Esophagus squamous epithelium (tissue), 4 donors: ENCODE data around the gene CFAP20.

ENCODE experiments used
- POLR2A ChIP-seq, 4 donors: fragments of 450-650 bp; IDR thresholded peaks; one replicate each; pipeline ENCODE4 v1.6.1; 2017; ENCODE audit warnings: antibody characterized with exemption in 4 of 4, mild to moderate bottlenecking in 4 of 4, moderate library complexity in 3 of 4
- TF ChIP-seq, protein P1 (sequence below), 6 experiments: fragments of 450-650 bp in 4 of 6; fragments of 200-600 bp in 2 of 6; sonication (generic) in 2 of 6; IDR thresholded peaks; one replicate each; pipeline ENCODE4 v1.5.1; 2016 to 2019; ENCODE audit warnings: antibody characterized with exemption in 6 of 6, mild to moderate bottlenecking in 4 of 6, moderate library complexity in 4 of 6

- TF ChIP-seq, protein P1, sequence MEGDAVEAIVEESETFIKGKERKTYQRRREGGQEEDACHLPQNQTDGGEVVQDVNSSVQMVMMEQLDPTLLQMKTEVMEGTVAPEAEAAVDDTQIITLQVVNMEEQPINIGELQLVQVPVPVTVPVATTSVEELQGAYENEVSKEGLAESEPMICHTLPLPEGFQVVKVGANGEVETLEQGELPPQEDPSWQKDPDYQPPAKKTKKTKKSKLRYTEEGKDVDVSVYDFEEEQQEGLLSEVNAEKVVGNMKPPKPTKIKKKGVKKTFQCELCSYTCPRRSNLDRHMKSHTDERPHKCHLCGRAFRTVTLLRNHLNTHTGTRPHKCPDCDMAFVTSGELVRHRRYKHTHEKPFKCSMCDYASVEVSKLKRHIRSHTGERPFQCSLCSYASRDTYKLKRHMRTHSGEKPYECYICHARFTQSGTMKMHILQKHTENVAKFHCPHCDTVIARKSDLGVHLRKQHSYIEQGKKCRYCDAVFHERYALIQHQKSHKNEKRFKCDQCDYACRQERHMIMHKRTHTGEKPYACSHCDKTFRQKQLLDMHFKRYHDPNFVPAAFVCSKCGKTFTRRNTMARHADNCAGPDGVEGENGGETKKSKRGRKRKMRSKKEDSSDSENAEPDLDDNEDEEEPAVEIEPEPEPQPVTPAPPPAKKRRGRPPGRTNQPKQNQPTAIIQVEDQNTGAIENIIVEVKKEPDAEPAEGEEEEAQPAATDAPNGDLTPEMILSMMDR (IDR thresholded peaks at IDR 0.05), result no peak
- no peak for TF ChIP-seq POLR2A (IDR thresholded peaks at IDR 0.05)
Measured at GRCh38 chr16:58094791-58095574, 34.2 kb downstream of the CFAP20 start.
